SK-N-MC (cell line): ENCODE measurements around the gene SPATA2.

Experiments used
- EZH2 ChIP-seq: fragments of 200-600 bp; sonication (generic); IDR thresholded peaks from one replicate; pipeline ENCODE4 v1.6.1; 2017; ENCODE audit warnings: antibody characterized with exemption
- FOXP2 ChIP-seq: optimal IDR thresholded peaks from 2 replicates; pipeline ENCODE3; 2011; ENCODE audit warnings: mild to moderate bottlenecking, moderate library complexity; ENCODE audit not compliant: insufficient read depth; ENCODE audit errors: extremely low read length, control extremely low read depth
- POLR2AphosphoS5 ChIP-seq: IDR thresholded peaks from 2 replicates; pipeline ENCODE4 v1.6.1; 2012; ENCODE audit warnings: mild to moderate bottlenecking, low read depth, low read length, borderline replicate concordance

DNA sequence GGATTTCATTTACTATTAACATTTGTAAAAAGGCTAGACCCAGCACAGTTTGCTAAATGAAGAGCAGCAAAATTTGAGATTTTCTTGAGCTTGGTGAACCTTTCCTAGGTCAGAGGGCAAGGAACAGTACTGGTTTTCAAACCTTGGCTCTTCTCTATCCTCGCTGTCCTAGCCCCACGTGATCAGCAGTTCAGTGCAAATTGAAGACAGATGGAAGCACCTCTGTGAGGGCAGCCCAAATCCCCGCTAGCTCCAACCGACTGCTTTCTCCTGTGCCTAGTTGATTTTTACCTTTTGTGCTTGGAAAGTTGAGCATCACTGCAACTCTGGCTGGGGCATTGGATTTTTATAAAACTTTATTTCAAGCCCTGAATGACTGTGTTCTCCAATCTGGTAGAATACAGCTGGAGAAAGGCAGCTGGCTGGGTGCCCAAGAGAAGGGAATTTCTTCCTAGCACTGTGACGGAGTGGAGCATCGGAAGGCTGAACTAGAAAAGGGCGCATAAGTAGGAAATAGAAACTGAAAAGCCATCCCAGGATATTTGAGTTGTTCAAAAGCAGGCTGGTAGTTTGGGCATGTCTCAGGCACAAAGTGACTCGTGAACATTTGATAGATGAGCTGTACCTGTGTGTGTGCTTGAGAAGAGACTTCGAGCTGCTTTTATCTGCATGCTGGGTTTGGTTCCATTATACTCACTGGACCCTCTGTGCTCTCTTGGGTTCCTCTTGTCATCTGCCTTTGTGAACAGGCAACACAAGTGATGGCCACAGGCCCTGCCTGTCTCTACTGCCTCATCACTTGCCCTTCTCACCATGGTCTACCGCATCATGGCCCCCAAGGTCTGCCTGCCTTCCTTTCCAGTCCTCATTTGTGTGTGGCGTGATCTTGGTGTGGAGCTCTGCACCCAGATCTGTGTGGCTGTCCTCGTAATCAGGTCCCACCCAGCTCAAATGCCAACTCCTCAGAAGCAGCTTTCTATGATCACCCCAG, 23.1 kb upstream of the SPATA2 start:
- TF ChIP-seq EZH2 (no peak), POLR2AphosphoS5 (no peak), FOXP2 (no peak)
